ENCODE measurements around the gene IL13RA1.

- TF ChIP-seq CTCF (IDR thresholded peaks at IDR 0.05) (no peak), NFE2L2 (conservative IDR thresholded peaks at IDR 0.05; ENCODE audit: low read length) (no peak), CBX8 (IDR thresholded peaks at IDR 0.05) (no peak), HOXA7 (CRISPR knock-in tag; IDR thresholded peaks at IDR 0.05) (no peak), CHD2 (IDR thresholded peaks at IDR 0.05; ENCODE audit: low read length, partially characterized antibody) (no peak), HDAC2 (IDR thresholded peaks at IDR 0.05) (no peak), REST (IDR thresholded peaks at IDR 0.05) (no peak)
These were observed 42.0 kb upstream of the IL13RA1 start for GRCh38 chrX:118685393-118685792.

Measured in A549 (cell line).